HG03469 (cell line): Measurements from ENCODE around the gene LRP5.
"Not testable (repeated sequence)": the region's sequence is repeated elsewhere in the genome, so short reads cannot be mapped to it uniquely, and the experiment has no call there.

Source experiments
- ATAC-seq: cut with Tn5 transposase; IDR thresholded peaks from one replicate; pipeline ENCODE4 v1.9.1; 2021; ENCODE audit warnings: mild to moderate bottlenecking, moderate library complexity, moderate number of reproducible peaks; ENCODE audit not compliant: unreplicated experiment

LRP5 gene

GRCh38 chr11:68460741-68461574, 148.6 kb downstream of the LRP5 start, which contains the start of gene PPP6R3:
PPP6R3 (plus strand) TSS chr11:68460752; CDS start chr11:68537665, 76,913 bp downstream.
- peak; percentile 16 for ATAC-seq

- ATAC-seq = no peak
Measured at GRCh38 chr11:68461575-68461917, 149.2 kb downstream of the LRP5 start.

- ATAC-seq = no peak
Measured at GRCh38 chr11:68463714-68464113, 151.3 kb downstream of the LRP5 start.

GRCh38 chr11:68467201-68467834, 154.9 kb downstream of the LRP5 start:
- no peak for ATAC-seq

- ATAC-seq = no peak
Measured at GRCh38 chr11:68468217-68468828, 155.9 kb downstream of the LRP5 start.

- ATAC-seq = no peak
Measured at GRCh38 chr11:68469122-68469521, 156.7 kb downstream of the LRP5 start.

GRCh38 chr11:68469642-68470041, 157.3 kb downstream of the LRP5 start:
- no peak for ATAC-seq

- no peak for ATAC-seq
Measured at GRCh38 chr11:68470304-68470811, 158.0 kb downstream of the LRP5 start.

GRCh38 chr11:68471360-68472340, 159.3 kb downstream of the LRP5 start:
- no peak for ATAC-seq

- no peak for ATAC-seq
Measured at GRCh38 chr11:68472778-68473177, 160.4 kb downstream of the LRP5 start.

- ATAC-seq = no peak
Measured at GRCh38 chr11:68473693-68474092, 161.3 kb downstream of the LRP5 start.

GRCh38 chr11:68475626-68476025, 163.2 kb downstream of the LRP5 start:
- not testable (repeated sequence) for ATAC-seq

GRCh38 chr11:68479390-68479789, 167.0 kb downstream of the LRP5 start:
- ATAC-seq = no peak

GRCh38 chr11:68480193-68480592, 167.8 kb downstream of the LRP5 start:
- no peak for ATAC-seq

- ATAC-seq = no peak
Measured at GRCh38 chr11:68480852-68481510, 168.6 kb downstream of the LRP5 start.

GRCh38 chr11:68481579-68482240, 169.3 kb downstream of the LRP5 start:
- ATAC-seq = no peak

GRCh38 chr11:68488623-68489022, 176.2 kb downstream of the LRP5 start:
- ATAC-seq = no peak

GRCh38 chr11:68495220-68495729, 182.9 kb downstream of the LRP5 start:
- ATAC-seq = no peak

GRCh38 chr11:68495872-68496271, 183.5 kb downstream of the LRP5 start:
- no peak for ATAC-seq
